Stimulated activated CD4-positive, alpha-beta T cell treated with anti-CD3 and anti-CD28 coated beads, TNF-alpha, amount 100 ng/mL, for 1 hour (primary cell): ENCODE measurements around the gene RCSD1.
"Not testable (repeated sequence)": the region's sequence is repeated elsewhere in the genome, so short reads cannot be mapped to it uniquely, and the experiment has no call there.

ENCODE experiments used
- DNase-seq, 3 donors: peaks; one replicate each; pipeline ENCODE4 v3.0.0-alpha.2; 2020; ENCODE audit warnings: low read depth in 3 of 3, low spot score in 1 of 3

Gene RCSD1

GRCh38 chr1:167737169-167737568 is 107.1 kb downstream of the RCSD1 start:
- no peak for DNase-seq

- DNase-seq = no peak
Measured at GRCh38 chr1:167738158-167738557, 108.1 kb downstream of the RCSD1 start.

- DNase-seq = no peak
Measured at GRCh38 chr1:167739752-167740151, 109.7 kb downstream of the RCSD1 start.

GRCh38 chr1:167741103-167741502 is 111.1 kb downstream of the RCSD1 start:
- not testable (repeated sequence) for DNase-seq

GRCh38 chr1:167742392-167743057 is 112.5 kb downstream of the RCSD1 start:
- not testable (repeated sequence) for DNase-seq

GRCh38 chr1:167744901-167745300 is 114.9 kb downstream of the RCSD1 start:
- DNase-seq = no peak

- DNase-seq = no peak
Measured at GRCh38 chr1:167746013-167746672, 116.1 kb downstream of the RCSD1 start.

GRCh38 chr1:167746988-167747655 is 117.1 kb downstream of the RCSD1 start:
- no peak for DNase-seq

- DNase-seq = no peak
Measured at GRCh38 chr1:167747988-167748387, 118.0 kb downstream of the RCSD1 start.

GRCh38 chr1:167748906-167749305 is 118.9 kb downstream of the RCSD1 start:
- DNase-seq = no peak

- no peak for DNase-seq
Measured at GRCh38 chr1:167749741-167750140, 119.7 kb downstream of the RCSD1 start.

GRCh38 chr1:167750641-167751040 is 120.6 kb downstream of the RCSD1 start:
- DNase-seq = no peak

GRCh38 chr1:167751676-167752075 is 121.6 kb downstream of the RCSD1 start:
- no peak for DNase-seq

- DNase-seq = no peak
Measured at GRCh38 chr1:167752219-167752985, 122.4 kb downstream of the RCSD1 start.

GRCh38 chr1:167755654-167756053 is 125.6 kb downstream of the RCSD1 start:
- DNase-seq = no peak
